ENCODE results near the gene MICAL2.

DNA sequence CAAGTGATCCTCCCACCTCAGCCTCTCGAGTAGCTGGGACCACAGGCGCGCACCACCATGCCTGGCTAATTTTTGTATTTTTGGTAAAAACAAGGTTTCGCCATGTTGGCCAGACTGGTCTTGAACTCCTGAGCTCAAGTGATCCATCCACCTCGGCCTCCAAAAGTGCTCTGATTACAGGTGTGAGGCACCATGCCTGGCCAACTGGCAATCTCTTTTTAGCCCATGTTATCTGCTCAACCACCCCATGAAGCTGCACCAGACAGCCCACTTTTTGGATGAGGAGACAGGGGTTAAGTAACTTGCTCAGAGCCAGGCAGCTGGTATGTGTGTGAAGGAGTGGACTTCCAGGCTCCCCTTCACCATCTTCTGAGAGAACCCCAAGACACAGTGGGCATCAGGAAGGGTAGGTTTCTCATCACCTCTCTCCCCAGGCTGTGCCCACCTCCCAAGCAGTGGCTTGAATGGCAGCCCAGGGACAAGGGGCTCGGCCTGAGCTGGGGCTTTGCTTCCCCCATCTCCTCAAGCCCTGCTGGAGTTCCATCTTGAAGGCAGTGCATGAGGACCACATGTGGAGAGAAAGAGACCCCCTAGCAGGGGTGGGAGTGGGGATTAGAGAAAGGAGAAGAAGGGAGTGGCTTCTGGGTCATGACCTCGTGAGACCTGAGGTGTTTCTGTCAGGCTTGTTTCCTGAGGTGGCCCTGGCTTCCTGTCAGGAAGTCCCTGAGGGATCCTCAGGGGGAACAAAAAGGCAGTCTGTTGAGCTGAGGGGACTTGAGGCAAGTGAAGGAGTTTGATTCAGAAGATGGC is 179.5 kb downstream of the MICAL2 start:
- TF ChIP-seq, protein P1, sequence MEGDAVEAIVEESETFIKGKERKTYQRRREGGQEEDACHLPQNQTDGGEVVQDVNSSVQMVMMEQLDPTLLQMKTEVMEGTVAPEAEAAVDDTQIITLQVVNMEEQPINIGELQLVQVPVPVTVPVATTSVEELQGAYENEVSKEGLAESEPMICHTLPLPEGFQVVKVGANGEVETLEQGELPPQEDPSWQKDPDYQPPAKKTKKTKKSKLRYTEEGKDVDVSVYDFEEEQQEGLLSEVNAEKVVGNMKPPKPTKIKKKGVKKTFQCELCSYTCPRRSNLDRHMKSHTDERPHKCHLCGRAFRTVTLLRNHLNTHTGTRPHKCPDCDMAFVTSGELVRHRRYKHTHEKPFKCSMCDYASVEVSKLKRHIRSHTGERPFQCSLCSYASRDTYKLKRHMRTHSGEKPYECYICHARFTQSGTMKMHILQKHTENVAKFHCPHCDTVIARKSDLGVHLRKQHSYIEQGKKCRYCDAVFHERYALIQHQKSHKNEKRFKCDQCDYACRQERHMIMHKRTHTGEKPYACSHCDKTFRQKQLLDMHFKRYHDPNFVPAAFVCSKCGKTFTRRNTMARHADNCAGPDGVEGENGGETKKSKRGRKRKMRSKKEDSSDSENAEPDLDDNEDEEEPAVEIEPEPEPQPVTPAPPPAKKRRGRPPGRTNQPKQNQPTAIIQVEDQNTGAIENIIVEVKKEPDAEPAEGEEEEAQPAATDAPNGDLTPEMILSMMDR (IDR thresholded peaks at IDR 0.05), result no peak
- TF ChIP-seq EZH2 (IDR thresholded peaks at IDR 0.05; ENCODE audit: borderline replicate concordance, insufficient read depth, low read depth, low read length, poor library complexity, severe bottlenecking), result no peak

All from B cell (primary cell).